KBM-7 (cell line): ENCODE measurements around the gene RDM1.
"Not testable (repeated sequence)": the region's sequence is repeated elsewhere in the genome, so short reads cannot be mapped to it uniquely, and the experiment has no call there.

ENCODE experiments used
- DNase-seq: peaks from one replicate; pipeline ENCODE4 v3.0.0-alpha.2; 2015
- in situ Hi-C: fragments of 300-500 bp; cut with MboI; formaldehyde crosslinking; loops from 2 replicates; pipeline ENCODE4 v1.14.3; 2020; ENCODE audit warnings: low sequenced_read_pairs, low pct_unique_long_range_greater_than_20kb, mixed read lengths

Gene RDM1

GRCh38 chr17:35938492-35938891 lies 7.9 kb upstream of the RDM1 start:
- DNase-seq, in situ Hi-C loops: not testable (repeated sequence)

GRCh38 chr17:35936063-35936462 lies 5.5 kb upstream of the RDM1 start:
- in situ Hi-C loops = no loop called here
- no peak for DNase-seq

GRCh38 chr17:35934760-35935159 lies 4.2 kb upstream of the RDM1 start:
- DNase-seq = no peak
- in situ Hi-C loops = no loop called here

- in situ Hi-C loops = no loop called here
- no peak for DNase-seq
These were observed 2.0 kb upstream of the RDM1 start for GRCh38 chr17:35932586-35932985.

GRCh38 chr17:35931794-35932425 lies 1.3 kb upstream of the RDM1 start:
- in situ Hi-C loops = no loop called here
- no peak for DNase-seq

GRCh38 chr17:35927714-35928113 lies 2.9 kb downstream of the RDM1 start:
- in situ Hi-C loops = no loop called here
- no peak for DNase-seq

- DNase-seq = no peak
- in situ Hi-C loops = no loop called here
These were observed 6.9 kb downstream of the RDM1 start for GRCh38 chr17:35923609-35924114.

- in situ Hi-C loops = no loop called here
- DNase-seq = no peak
These were observed 10.3 kb downstream of the RDM1 start for GRCh38 chr17:35920229-35920628.

GRCh38 chr17:35918665-35919064 lies 11.9 kb downstream of the RDM1 start:
- DNase-seq = peak; percentile 19
- in situ Hi-C loops = no loop called here

GRCh38 chr17:35917519-35918213 lies 12.9 kb downstream of the RDM1 start:
- DNase-seq = no peak
- in situ Hi-C loops = no loop called here

- peak; percentile 25 for DNase-seq
- in situ Hi-C loops = no loop called here
These were observed 15.2 kb downstream of the RDM1 start for GRCh38 chr17:35915153-35915964.

- no peak for DNase-seq
- in situ Hi-C loops = no loop called here
These were observed 16.2 kb downstream of the RDM1 start for GRCh38 chr17:35914354-35914753.

GRCh38 chr17:35913609-35914008 lies 17.0 kb downstream of the RDM1 start:
- in situ Hi-C loops = no loop called here
- DNase-seq = no peak

GRCh38 chr17:35912942-35913341 lies 17.6 kb downstream of the RDM1 start:
- in situ Hi-C loops = no loop called here
- no peak for DNase-seq

GRCh38 chr17:35912339-35912912 lies 18.1 kb downstream of the RDM1 start:
- no peak for DNase-seq
- in situ Hi-C loops = no loop called here

GRCh38 chr17:35909408-35909807 lies 21.2 kb downstream of the RDM1 start:
- no peak for DNase-seq
- in situ Hi-C loops = no loop called here

GRCh38 chr17:35907691-35908090 lies 22.9 kb downstream of the RDM1 start:
- no peak for DNase-seq
- in situ Hi-C loops = no loop called here

GRCh38 chr17:35906926-35907637 lies 23.5 kb downstream of the RDM1 start:
- no peak for DNase-seq
- in situ Hi-C loops = no loop called here
